Neuronal stem cell (in vitro differentiated cells): ENCODE measurements around the gene KCNJ11.

Experiments used
- DNase-seq: peaks from one replicate; pipeline ENCODE4 v3.0.0-alpha.2; 2013; ENCODE audit warnings: low spot score
- H2AFZ ChIP-seq: one replicate; pipeline ENCODE4 v1.6.1; 2013; ENCODE audit warnings: mild to moderate bottlenecking, low read length, inconsistent platforms
- H2AK5ac ChIP-seq: 2 replicates; pipeline ENCODE4 v1.6.1; 2013; ENCODE audit warnings: low read depth, mild to moderate bottlenecking, inconsistent platforms, low read length, moderate library complexity, mixed read lengths
- H2BK120ac ChIP-seq: 2 replicates; pipeline ENCODE4 v1.6.1; 2013; ENCODE audit warnings: low read depth, mild to moderate bottlenecking, inconsistent platforms, low read length, moderate library complexity, mixed read lengths
- H2BK12ac ChIP-seq: one replicate; pipeline ENCODE4 v1.6.1; 2013; ENCODE audit warnings: low read length, inconsistent platforms
- H2BK15ac ChIP-seq: 2 replicates; pipeline ENCODE4 v1.6.1; 2013; ENCODE audit warnings: mild to moderate bottlenecking, low read length, inconsistent platforms, mixed read lengths
- H2BK5ac ChIP-seq: one replicate; pipeline ENCODE4 v1.6.1; 2013; ENCODE audit warnings: inconsistent platforms, mild to moderate bottlenecking, low read length, moderate library complexity
- H3K14ac ChIP-seq: one replicate; pipeline ENCODE4 v1.6.1; 2013; ENCODE audit warnings: low read length, inconsistent platforms
- H3K18ac ChIP-seq: 2 replicates; pipeline ENCODE4 v1.6.1; 2013; ENCODE audit warnings: low read length, inconsistent platforms
- H3K23ac ChIP-seq: 2 replicates; pipeline ENCODE4 v1.6.1; 2013; ENCODE audit warnings: low read depth, mild to moderate bottlenecking, mixed read lengths, low read length, inconsistent platforms; ENCODE audit not compliant: poor library complexity
- H3K27ac ChIP-seq: replicated peaks from 3 replicates; pipeline ENCODE4 v1.5.1; 2013; ENCODE audit warnings: low read length, inconsistent platforms
- H3K27me3 ChIP-seq, 3 experiments: 2 replicates each; pipeline ENCODE4 v1.6.1; 2013; ENCODE audit warnings: low read length in 3 of 3, mild to moderate bottlenecking in 2 of 3, inconsistent platforms in 1 of 3, low read depth in 1 of 3, mixed read lengths in 1 of 3, moderate library complexity in 1 of 3; ENCODE audit not compliant: control insufficient read depth in 3 of 3, insufficient read depth in 3 of 3
- H3K36me3 ChIP-seq, 2 donors: replicated peaks in 1 of 2; 2 replicates each; pipeline ENCODE4 v1.6.1; 2013; ENCODE audit warnings: low read length in 2 of 2; ENCODE audit not compliant: control insufficient read depth in 2 of 2, insufficient read depth in 2 of 2
- H3K4ac ChIP-seq: 2 replicates; pipeline ENCODE4 v1.6.1; 2013; ENCODE audit warnings: inconsistent platforms, mild to moderate bottlenecking, low read length, moderate library complexity
- H3K4me1 ChIP-seq, 2 donors: 1 replicate in 1 of 2; 2 replicates in 1 of 2; pipeline ENCODE4 v1.6.1; 2013; ENCODE audit warnings: low read length in 2 of 2, low read depth in 1 of 2; ENCODE audit not compliant: control insufficient read depth in 2 of 2, insufficient read depth in 1 of 2
- H3K4me2 ChIP-seq: one replicate; pipeline ENCODE4 v1.6.1; 2013; ENCODE audit warnings: mild to moderate bottlenecking, low read length, inconsistent platforms; ENCODE audit not compliant: insufficient read depth, poor library complexity, severe bottlenecking
- H3K4me3 ChIP-seq, 2 donors: 2 replicates each; pipeline ENCODE4 v1.5.1; 2013; ENCODE audit warnings: low read length in 2 of 2, mild to moderate bottlenecking in 2 of 2, inconsistent platforms in 1 of 2, moderate library complexity in 1 of 2
- H3K79me1 ChIP-seq: one replicate; pipeline ENCODE4 v1.6.1; 2013; ENCODE audit warnings: low read depth, mild to moderate bottlenecking, inconsistent platforms, low read length, moderate library complexity
- H3K9ac ChIP-seq: one replicate; pipeline ENCODE4 v1.6.1; 2013; ENCODE audit warnings: mild to moderate bottlenecking, low read depth, low read length, inconsistent platforms; ENCODE audit not compliant: poor library complexity
- H3K9me3 ChIP-seq, 2 donors: replicated peaks in 1 of 2; 2 replicates each; pipeline versions ENCODE3 to v1.6.1; 2013; ENCODE audit warnings: low read length in 2 of 2, mild to moderate bottlenecking in 2 of 2, inconsistent platforms in 1 of 2, low read depth in 1 of 2, mixed read lengths in 1 of 2, moderate library complexity in 1 of 2; ENCODE audit not compliant: control insufficient read depth in 2 of 2, insufficient read depth in 1 of 2
- H4K8ac ChIP-seq: one replicate; pipeline ENCODE4 v1.6.1; 2013; ENCODE audit warnings: low read depth, mild to moderate bottlenecking, inconsistent platforms, low read length, moderate library complexity
- H4K91ac ChIP-seq: one replicate; pipeline ENCODE4 v1.6.1; 2013; ENCODE audit warnings: low read length, low read depth, mild to moderate bottlenecking, inconsistent platforms; ENCODE audit not compliant: poor library complexity
- WGBS, 2 donors: extraction: QIAGEN DNeasy Blood & Tissue Kit; methylation state at CpG; one replicate each; pipeline ENCODE4 v1.1.7; 2013; ENCODE audit warnings: missing lambda C conversion rate in 2 of 2, mixed read lengths in 1 of 2; ENCODE audit not compliant: insufficient read length in 2 of 2, insufficient replicate concordance in 1 of 2; ENCODE audit errors: extremely low coverage in 2 of 2; 5-methylcytosine and 5-hydroxymethylcytosine counted together

The KCNJ11 gene

DNA sequence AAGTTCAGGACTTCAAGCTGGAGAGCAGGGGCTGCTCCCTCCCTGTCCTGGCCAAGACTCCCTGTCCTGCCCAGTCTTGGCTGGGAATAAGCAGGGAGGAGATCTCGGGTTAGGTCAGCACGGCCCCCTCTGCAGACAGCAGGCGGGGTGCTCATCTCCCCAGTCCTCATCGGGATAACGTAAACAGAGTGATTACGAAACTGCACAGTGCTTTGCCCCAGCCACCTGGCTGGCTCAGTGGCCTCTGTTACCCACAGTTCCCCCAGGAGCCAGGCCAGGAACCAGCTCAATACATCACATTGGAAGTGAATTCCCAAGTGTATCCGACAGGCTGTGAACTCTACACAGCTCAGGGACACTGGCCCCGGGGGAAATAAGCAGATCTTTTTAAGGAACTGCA, 42.7 kb upstream of the KCNJ11 start:
- H3K4ac ChIP-seq = no peak overlapping the region
- H3K27ac ChIP-seq = no peak overlapping the region
- no peaks in the 10 kb centered on the region for H3K79me1 ChIP-seq
- H3K4me3 ChIP-seq = no peak overlapping the region
- H4K8ac ChIP-seq = no peak overlapping the region
- no peaks in the 10 kb centered on the region for H3K36me3 ChIP-seq
- peak overlapping the region; percentile 11 for H2BK15ac ChIP-seq
- no peak overlapping the region for H2BK12ac ChIP-seq
- H3K23ac ChIP-seq = peak overlapping the region; percentile 18
- H2BK120ac ChIP-seq = no peak overlapping the region
- no peak overlapping the region for H4K91ac ChIP-seq
- peaks cover 0 to 15% (median 0%) of the 10 kb centered on the region in 3 experiments for H3K27me3 ChIP-seq
- peak overlapping the region; percentile 28 for H2AK5ac ChIP-seq
- peaks cover 0 to 11% of the 10 kb centered on the region in 2 donors for H3K4me1 ChIP-seq
- no CpG with 5 or more reads among the region's 8 CpGs for WGBS, 2 donors
- no peak overlapping the region for H2BK5ac ChIP-seq
- no peak overlapping the region for H2AFZ ChIP-seq
- DNase-seq = no peak
- H3K14ac ChIP-seq = no peak overlapping the region
- no peak overlapping the region for H3K9ac ChIP-seq
- H3K4me2 ChIP-seq = no peak overlapping the region
- H3K9me3 ChIP-seq = no peaks in the 10 kb centered on the region
- peak overlapping the region; percentile 58 for H3K18ac ChIP-seq

DNA sequence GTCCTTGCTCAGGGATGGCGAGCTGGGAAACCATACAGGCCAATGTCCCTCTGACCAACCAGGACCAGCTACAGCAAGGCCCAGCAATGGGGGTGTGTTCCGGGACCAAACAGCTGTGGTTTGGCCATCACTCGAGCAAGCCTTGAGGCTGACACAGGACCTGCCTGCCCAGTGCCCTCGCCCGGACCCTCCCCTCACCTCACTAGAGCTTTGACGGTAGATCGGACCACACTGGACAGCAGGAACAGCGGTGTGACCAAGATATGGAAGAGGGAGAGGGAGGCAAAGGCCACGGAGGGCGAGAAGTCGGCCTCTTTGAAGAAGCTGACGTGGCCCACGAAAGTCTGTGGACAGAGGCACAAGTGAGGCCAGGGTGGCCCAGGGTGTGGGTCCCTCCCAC, 42.2 kb upstream of the KCNJ11 start:
- Histone ChIP-seq H3K4me2 (no peak overlapping the region), H3K4me1 (peaks cover 0 to 11% of the 10 kb centered on the region in 2 donors), H3K27me3 (peaks cover 0 to 14% (median 0%) of the 10 kb centered on the region in 3 experiments), H3K36me3 (no peaks in the 10 kb centered on the region), H4K8ac (no peak overlapping the region), H2BK120ac (no peak overlapping the region), H2BK12ac (no peak overlapping the region), H3K4ac (no peak overlapping the region), H3K79me1 (no peaks in the 10 kb centered on the region), H3K9ac (peak overlapping the region; percentile 24), H3K27ac (no peak overlapping the region), H3K4me3 (no peak overlapping the region), H3K18ac (peak overlapping the region; percentile 31), H2AFZ (no peak overlapping the region), H3K9me3 (no peaks in the 10 kb centered on the region), H2AK5ac (peak overlapping the region; percentile 28), H3K14ac (no peak overlapping the region), H2BK5ac (no peak overlapping the region), H2BK15ac (peak overlapping the region; percentile 11), H4K91ac (no peak overlapping the region), H3K23ac (peak overlapping the region; percentile 62)
- no peak for DNase-seq
- WGBS, 2 donors = no CpG with 5 or more reads among the region's 13 CpGs

DNA sequence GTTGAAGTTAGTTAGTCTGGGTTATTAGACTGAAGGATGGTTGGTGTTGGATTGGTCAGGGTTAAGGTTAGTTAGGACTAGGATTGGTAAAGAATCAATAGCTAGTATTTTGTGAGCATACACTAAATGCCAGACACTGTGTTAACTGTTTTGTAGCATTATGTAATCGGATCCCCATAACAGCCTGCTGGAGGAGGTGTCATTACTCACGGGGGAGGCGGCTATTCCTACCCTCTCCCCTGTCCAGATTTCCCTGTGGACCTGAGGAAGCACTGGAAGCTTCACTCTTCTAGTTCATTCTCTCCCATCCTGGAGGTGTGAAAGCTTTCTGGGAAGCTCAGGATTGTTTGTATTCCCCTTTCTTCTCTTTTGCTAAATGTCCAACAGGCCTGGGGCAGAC, 40.5 kb upstream of the KCNJ11 start:
- Histone ChIP-seq H3K27ac (no peak overlapping the region), H3K14ac (no peak overlapping the region), H3K9me3 (no peaks in the 10 kb centered on the region), H2AFZ (no peak overlapping the region), H2BK12ac (no peak overlapping the region), H2AK5ac (peak overlapping the region; percentile 57), H3K18ac (no peak overlapping the region), H4K8ac (no peak overlapping the region), H3K4me2 (no peak overlapping the region), H4K91ac (no peak overlapping the region), H3K36me3 (no peaks in the 10 kb centered on the region), H3K4me1 (peaks cover 0 to 2% of the 10 kb centered on the region in 2 donors), H3K79me1 (no peaks in the 10 kb centered on the region), H3K9ac (no peak overlapping the region), H3K4me3 (no peak overlapping the region), H3K23ac (no peak overlapping the region), H3K27me3 (peaks cover 0 to 10% (median 0%) of the 10 kb centered on the region in 3 experiments), H2BK5ac (no peak overlapping the region), H2BK15ac (peak overlapping the region; percentile 8), H2BK120ac (no peak overlapping the region), H3K4ac (no peak overlapping the region)
- DNase-seq = no peak
- no CpG with 5 or more reads among the region's 3 CpGs for WGBS, 2 donors

DNA sequence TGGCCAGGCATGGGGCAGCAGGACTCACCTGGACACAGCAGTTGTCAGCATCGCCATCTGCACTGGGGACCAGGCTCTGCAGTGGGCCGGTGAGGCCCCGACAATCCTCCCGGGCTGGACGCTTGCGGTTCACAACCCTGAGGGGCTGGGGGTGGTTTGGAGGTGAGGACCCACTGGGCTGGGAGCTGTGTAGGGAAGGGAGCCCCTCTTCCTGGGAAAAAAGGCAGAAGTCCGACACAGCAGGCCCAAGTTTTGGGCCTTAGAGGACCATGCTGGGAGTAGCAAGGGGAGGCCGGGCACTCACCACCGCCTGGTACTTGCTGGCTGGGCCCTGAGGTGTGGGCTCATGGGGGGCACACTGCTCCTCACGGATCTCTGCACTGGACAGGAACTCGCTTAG, 39.8 kb upstream of the KCNJ11 start:
- H3K4me1 ChIP-seq = no peaks in the 10 kb centered on the region

More for the DNA sequence above, 39.8 kb upstream of the KCNJ11 start:
- Histone ChIP-seq H3K79me1 (no peaks in the 10 kb centered on the region), H2BK15ac (peak overlapping the region; percentile 31), H3K9ac (no peak overlapping the region), H3K4ac (no peak overlapping the region), H3K18ac (peak overlapping the region; percentile 81), H2BK12ac (peak overlapping the region; percentile 79), H3K23ac (peak overlapping the region; percentile 69), H2BK120ac (peak overlapping the region; percentile 32), H2BK5ac (peak overlapping the region; percentile 72), H2AFZ (no peak overlapping the region), H3K27ac (no peak overlapping the region), H4K91ac (peak overlapping the region; percentile 70), H3K14ac (peak overlapping the region; percentile 9), H3K27me3 (peaks cover 0 to 10% (median 0%) of the 10 kb centered on the region in 3 experiments), H3K4me3 (no peak overlapping the region), H3K36me3 (no peaks in the 10 kb centered on the region), H3K4me2 (no peak overlapping the region), H4K8ac (no peak overlapping the region), H2AK5ac (peak overlapping the region; percentile 51), H3K9me3 (no peaks in the 10 kb centered on the region)
- no peak for DNase-seq
- no CpG with 5 or more reads among the region's 11 CpGs for WGBS, 2 donors
